SK-N-MC (cell line): ENCODE data around the gene ZBTB7C.

Experiments
- EZH2 ChIP-seq: fragments of 200-600 bp; sonication (generic); IDR thresholded peaks from one replicate; pipeline ENCODE4 v1.6.1; 2017; ENCODE audit warnings: antibody characterized with exemption
- FOXP2 ChIP-seq: optimal IDR thresholded peaks from 2 replicates; pipeline ENCODE3; 2011; ENCODE audit warnings: mild to moderate bottlenecking, moderate library complexity; ENCODE audit not compliant: insufficient read depth; ENCODE audit errors: extremely low read length, control extremely low read depth
- POLR2AphosphoS5 ChIP-seq: IDR thresholded peaks from 2 replicates; pipeline ENCODE4 v1.6.1; 2012; ENCODE audit warnings: mild to moderate bottlenecking, low read depth, low read length, borderline replicate concordance

GRCh38 chr18:48060970-48061369 lies 348.2 kb downstream of the ZBTB7C start:
- TF ChIP-seq EZH2, result no peak
- TF ChIP-seq POLR2AphosphoS5, result no peak
- no peak for TF ChIP-seq FOXP2
